GM21717 (cell line): ENCODE data around the gene PXDN.
"Not testable (repeated sequence)": the region's sequence is repeated elsewhere in the genome, so short reads cannot be mapped to it uniquely, and the experiment has no call there.

Source experiments
- ATAC-seq: cut with Tn5 transposase; IDR thresholded peaks from one replicate; pipeline ENCODE4 v1.9.1; 2021; ENCODE audit warnings: mild to moderate bottlenecking, moderate library complexity; ENCODE audit not compliant: unreplicated experiment

The PXDN gene, protein sequence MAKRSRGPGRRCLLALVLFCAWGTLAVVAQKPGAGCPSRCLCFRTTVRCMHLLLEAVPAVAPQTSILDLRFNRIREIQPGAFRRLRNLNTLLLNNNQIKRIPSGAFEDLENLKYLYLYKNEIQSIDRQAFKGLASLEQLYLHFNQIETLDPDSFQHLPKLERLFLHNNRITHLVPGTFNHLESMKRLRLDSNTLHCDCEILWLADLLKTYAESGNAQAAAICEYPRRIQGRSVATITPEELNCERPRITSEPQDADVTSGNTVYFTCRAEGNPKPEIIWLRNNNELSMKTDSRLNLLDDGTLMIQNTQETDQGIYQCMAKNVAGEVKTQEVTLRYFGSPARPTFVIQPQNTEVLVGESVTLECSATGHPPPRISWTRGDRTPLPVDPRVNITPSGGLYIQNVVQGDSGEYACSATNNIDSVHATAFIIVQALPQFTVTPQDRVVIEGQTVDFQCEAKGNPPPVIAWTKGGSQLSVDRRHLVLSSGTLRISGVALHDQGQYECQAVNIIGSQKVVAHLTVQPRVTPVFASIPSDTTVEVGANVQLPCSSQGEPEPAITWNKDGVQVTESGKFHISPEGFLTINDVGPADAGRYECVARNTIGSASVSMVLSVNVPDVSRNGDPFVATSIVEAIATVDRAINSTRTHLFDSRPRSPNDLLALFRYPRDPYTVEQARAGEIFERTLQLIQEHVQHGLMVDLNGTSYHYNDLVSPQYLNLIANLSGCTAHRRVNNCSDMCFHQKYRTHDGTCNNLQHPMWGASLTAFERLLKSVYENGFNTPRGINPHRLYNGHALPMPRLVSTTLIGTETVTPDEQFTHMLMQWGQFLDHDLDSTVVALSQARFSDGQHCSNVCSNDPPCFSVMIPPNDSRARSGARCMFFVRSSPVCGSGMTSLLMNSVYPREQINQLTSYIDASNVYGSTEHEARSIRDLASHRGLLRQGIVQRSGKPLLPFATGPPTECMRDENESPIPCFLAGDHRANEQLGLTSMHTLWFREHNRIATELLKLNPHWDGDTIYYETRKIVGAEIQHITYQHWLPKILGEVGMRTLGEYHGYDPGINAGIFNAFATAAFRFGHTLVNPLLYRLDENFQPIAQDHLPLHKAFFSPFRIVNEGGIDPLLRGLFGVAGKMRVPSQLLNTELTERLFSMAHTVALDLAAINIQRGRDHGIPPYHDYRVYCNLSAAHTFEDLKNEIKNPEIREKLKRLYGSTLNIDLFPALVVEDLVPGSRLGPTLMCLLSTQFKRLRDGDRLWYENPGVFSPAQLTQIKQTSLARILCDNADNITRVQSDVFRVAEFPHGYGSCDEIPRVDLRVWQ (N-terminal part only)

GRCh38 chr2:1744446-1745170 is at the start of gene PXDN:
TSS of gene PXDN (minus strand) at chr2:1744515. CDS start at chr2:1744455, 60 bp downstream.
- ATAC-seq: no peak

DNA sequence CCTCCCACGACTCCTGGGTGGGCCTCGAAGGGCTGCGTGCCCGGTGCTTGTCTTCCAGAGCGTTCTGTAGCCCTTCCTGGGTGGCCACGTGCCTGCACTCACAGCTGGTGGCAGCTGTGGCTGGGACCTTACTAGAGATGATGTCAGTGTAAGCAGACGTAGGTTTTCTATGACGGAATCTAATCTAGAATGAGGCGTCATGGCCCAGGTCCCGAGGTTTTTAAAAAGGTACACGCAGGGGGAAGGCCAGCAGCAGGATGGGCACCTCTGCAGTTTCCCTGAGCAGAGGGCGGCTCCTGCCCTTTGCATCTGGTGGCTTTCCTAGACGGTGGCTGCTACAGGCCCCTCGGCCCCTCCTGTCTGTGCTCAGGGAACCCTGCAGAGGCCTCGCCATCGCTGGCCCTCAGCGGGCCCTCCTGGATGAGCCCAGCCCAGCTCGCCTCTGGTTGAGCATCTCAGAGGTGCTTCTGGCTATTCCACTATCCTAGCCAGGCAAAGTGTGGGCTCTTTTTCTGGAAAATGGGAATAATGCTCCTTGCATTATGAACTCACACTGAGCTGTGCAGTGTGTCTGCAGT is 49.6 kb upstream of the PXDN start:
- ATAC-seq: no peak

GRCh38 chr2:1793001-1793867 is 48.9 kb upstream of the PXDN start:
- no peak for ATAC-seq

DNA sequence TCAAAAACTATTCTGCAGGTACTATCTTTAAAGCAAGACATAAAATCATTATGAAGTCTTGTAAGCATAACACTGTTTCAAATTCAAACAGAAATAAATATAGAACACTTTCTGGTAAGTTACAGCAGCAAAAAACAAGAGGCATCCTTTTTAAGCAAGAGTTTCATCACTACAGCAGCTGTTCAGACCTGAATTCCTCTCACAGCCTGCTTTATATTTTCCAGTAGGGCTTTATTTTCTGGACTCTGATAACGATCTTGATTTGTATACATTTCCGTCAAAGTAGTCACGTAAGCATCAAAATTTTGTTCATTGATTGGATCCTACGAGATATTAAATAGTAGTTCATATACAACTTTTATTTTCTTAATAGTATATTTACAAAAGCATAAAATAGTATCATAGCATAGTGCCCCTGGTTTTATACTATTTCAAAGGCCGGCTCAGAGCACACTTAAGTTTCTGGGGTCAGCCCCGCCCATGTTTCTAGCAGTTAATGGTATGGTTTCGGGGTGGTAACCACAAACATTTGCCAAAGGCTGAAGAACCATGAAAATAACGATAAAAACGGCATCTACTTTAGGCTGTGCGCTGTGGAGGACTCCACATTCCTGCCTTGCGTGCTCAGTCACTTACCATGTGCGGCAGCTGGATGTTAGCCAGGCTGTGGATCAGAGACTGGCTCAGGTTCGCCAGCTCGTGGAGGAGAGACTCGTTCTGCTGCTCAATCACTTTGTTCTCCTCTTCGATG is 47.5 kb upstream of the PXDN start:
- no peak for ATAC-seq

GRCh38 chr2:1791006-1791605 is 46.8 kb upstream of the PXDN start:
- ATAC-seq: no peak

DNA sequence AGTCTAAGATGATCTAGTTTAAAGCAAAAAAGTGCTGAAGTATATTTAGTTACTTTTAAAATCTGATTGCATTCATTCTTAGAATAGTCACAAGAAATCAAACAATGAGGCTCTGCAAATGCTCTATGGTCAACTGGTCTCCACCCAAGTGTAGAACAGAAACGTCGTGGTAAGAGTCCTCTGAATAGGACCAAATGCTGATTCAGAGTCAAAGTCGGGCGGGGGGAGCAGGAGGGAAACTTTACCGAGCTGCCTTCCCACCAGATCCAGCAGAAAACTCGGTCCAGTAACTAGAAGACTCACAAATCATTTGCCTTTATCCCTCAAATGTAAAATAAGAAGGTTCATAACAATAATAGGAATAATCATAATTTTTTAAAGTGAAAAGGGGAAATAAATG is 46.2 kb upstream of the PXDN start:
- no peak for ATAC-seq

GRCh38 chr2:1789610-1790009 is 45.3 kb upstream of the PXDN start:
- ATAC-seq: no peak

DNA sequence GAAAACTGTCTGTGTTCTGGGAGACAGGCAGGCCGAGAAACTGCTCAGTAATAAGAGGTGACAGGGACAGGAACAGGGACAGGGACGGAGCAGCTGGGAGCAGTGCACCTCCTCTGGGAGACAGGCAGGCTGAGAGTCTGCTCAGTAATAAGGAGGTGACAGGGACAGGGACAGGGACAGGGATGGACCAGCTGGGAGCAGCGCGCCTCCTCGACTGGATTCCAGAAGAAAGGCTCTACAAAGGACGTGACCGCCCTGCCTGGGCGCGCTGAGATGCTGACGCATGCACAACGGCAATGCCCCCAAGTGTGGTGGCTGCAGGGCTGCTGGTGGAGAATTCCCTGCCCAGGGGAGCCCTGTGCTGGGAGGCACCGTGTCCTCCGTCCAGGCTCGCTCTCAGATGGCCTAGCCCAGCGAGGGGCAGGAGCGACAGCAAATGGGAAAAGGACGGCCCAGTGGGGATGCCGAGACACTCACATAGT is 44.2 kb upstream of the PXDN start:
- ATAC-seq: no peak

DNA sequence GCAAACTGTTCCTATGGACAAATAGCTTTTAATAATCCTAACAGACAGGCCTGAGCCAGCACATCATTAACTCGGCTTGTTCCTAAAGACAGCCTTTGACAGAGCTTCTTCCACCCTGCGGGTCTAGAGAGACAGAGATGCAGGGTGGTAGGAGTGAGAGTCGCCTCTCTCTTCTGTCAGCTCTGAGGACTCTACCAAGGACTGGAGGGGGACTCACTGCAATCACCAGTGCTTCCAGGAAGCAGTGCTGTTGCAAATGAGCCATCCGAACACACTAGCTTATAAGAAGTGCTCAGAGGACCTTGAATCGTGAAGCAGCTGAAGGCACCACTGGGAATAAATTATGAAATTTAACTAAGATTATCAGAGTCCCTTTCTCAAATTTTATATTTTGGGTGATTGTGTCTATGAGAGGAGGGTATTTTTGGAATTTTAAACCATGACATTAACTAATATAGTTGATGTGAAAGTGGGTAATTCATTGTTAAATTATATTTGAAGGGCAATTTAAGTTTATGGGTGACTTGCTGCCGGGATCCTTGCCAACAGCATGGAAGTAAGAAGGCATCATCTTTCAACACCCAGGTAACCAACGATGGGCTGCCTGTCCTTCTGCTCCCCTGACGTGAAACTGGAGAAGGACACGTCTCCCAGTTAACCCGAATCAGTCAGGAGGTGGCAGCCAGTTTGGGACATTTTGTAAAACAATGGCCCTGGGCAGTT is 43.6 kb upstream of the PXDN start:
- ATAC-seq: no peak

DNA sequence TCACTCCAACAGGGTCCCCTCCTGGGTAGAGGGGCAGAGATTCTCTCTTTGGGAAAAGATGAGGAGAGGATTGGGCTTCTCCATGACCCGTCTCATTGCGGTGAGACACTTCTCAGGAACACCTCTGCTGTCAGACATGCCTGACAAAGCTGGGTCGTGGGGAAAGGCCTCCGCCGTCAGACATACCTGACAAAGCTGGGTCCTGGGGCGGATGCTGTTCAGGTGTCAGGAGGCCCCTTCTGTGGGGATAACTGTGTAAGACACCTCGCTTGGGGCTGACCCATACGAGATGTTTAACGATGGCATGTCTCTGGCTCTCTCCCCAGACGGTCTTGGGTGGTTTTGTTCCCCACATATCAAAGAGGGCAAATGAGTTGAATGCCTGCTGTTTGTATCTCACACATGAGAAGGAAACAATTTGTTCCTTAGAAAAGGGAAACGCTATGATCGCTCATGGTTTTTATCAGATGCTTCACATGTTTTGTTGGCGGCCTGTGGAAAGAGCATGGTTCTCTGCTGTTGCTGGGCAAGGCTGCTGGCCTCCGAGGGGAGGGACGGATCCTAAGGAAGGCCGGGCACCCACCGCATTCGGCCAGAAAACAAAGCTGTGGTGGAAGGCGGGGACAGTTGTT is 40.8 kb upstream of the PXDN start:
- ATAC-seq: no peak

- no peak for ATAC-seq
These were observed 39.8 kb upstream of the PXDN start for GRCh38 chr2:1784087-1784486.

DNA sequence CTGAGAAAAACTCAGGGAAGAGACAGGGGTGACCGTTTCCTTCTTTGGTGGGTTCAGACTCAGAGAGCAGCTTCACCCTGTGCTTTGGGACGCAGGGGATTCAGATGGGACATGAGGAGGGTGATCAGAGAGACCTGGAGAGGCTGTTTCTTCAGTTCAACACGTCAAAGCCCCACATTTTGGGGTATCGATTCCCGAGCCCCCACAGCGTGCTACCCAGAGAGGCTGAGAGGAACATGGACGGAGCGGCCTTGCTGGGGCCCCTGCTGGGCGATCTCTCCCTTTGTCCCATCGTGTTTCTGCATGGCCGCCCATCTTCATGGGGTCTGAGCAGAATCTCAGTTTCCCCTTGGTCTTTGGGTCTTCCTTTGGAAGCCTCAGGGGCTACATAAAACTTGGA is 38.2 kb upstream of the PXDN start:
- ATAC-seq: no peak

GRCh38 chr2:1781291-1782080 is 37.2 kb upstream of the PXDN start:
- no peak for ATAC-seq

DNA sequence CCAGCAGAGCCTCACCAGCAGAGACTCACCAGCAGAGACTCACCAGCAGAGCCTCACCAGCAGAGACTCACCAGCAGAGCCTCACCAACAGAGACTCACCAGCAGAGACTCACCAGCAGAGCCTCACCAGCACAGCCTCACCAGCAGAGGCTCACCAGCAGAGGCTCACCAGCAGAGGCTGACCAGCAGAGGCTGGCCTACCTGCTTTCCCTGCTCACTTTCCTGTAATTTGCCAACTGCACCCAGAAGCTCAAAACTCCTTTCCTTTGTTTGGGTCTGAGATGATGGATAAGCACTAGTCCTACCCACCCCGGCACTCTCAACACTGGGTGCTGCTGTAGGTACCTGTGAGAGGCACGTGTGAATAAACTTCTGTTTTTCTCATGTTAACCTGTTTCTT is 36.4 kb upstream of the PXDN start:
- ATAC-seq: no peak

GRCh38 chr2:1780054-1780453 is 35.7 kb upstream of the PXDN start:
- ATAC-seq: not testable (repeated sequence)

- ATAC-seq: no peak
These were observed 34.3 kb upstream of the PXDN start for GRCh38 chr2:1778566-1778965.
